ENCODE data around the gene DLST.

DNA sequence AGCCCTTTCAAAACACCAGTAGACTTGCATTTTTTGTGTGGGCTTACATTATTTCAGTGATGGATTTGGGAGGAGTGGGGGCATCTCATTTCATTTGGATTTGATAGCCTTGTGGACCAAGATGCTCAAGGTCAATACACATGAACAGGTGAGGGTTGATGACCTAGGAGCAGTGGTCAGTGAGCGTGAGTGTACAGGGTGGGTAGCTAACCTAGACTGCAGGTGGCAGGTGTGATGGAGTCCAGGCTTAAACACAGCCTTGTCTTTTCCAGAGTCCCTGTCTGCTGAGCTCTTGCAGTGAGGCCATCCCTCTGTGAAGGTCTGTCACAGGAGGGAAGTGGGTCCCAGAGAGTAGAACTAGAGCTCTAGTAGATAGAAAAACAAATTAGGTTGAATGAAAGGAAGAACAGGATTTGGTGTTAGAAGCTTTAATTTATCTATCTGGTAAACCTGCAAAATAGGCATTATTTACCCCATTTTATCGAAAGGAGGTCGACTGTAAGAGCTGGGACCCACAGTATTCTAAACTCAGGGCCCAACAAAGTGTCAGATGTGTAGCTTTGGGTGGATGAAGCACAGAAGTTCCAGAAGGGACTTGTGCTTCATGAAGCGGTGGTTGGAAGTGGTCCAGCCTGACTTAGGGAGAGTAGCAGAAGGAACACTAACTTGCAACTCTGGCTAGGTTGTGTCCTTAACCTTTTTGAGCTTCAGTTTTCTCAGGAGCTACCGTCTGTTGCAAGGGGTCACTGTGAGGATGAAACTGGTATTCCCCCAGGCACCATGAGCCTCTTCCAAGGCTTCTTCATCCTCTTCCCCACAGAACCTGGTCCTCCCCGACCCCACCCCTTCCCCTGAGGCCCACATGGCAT lies 23.2 kb downstream of the DLST start:
- TF ChIP-seq, protein P1, sequence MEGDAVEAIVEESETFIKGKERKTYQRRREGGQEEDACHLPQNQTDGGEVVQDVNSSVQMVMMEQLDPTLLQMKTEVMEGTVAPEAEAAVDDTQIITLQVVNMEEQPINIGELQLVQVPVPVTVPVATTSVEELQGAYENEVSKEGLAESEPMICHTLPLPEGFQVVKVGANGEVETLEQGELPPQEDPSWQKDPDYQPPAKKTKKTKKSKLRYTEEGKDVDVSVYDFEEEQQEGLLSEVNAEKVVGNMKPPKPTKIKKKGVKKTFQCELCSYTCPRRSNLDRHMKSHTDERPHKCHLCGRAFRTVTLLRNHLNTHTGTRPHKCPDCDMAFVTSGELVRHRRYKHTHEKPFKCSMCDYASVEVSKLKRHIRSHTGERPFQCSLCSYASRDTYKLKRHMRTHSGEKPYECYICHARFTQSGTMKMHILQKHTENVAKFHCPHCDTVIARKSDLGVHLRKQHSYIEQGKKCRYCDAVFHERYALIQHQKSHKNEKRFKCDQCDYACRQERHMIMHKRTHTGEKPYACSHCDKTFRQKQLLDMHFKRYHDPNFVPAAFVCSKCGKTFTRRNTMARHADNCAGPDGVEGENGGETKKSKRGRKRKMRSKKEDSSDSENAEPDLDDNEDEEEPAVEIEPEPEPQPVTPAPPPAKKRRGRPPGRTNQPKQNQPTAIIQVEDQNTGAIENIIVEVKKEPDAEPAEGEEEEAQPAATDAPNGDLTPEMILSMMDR (IDR thresholded peaks at IDR 0.05) = no peak
- TF ChIP-seq EZH2 (IDR thresholded peaks at IDR 0.05) (no peak), EZH2phosphoT487 (IDR thresholded peaks at IDR 0.05) (no peak)
